NT2/D1 (cell line): ENCODE measurements around the gene FITM2.

Experiments
- SUZ12 ChIP-seq: IDR thresholded peaks from 2 replicates; pipeline ENCODE4 v1.6.1; 2011; ENCODE audit not compliant: insufficient read length, insufficient read depth; ENCODE audit errors: extremely low read depth
- YY1 ChIP-seq: IDR thresholded peaks from 2 replicates; pipeline ENCODE4 v1.6.1; 2011; ENCODE audit not compliant: insufficient read length, insufficient read depth
- ZNF274 ChIP-seq: IDR thresholded peaks from 2 replicates; pipeline ENCODE4 v1.6.1; 2011; ENCODE audit warnings: mild to moderate bottlenecking, low read depth, low read length

- TF ChIP-seq SUZ12, result no peak
- no peak for TF ChIP-seq YY1
- no peak for TF ChIP-seq ZNF274
Observed at GRCh38 chr20:44314870-44315269, 3.9 kb upstream of the FITM2 start.
